ENCODE results near the gene SLC35E2B.

Gene SLC35E2B

GRCh38 chr1:1627829-1628753 is 64.5 kb downstream of the SLC35E2B start:
- no peak for DNase-seq (ENCODE audit: low read depth)
- H3K4me3 ChIP-seq (ENCODE audit: low read length) = no peak overlapping the region
- TF ChIP-seq CTCF (conservative IDR thresholded peaks at IDR 0.05; ENCODE audit: low read depth, low read length) = no peak

- no peak for TF ChIP-seq CTCF (conservative IDR thresholded peaks at IDR 0.05; ENCODE audit: low read depth, low read length)
- no peak overlapping the region for H3K4me3 ChIP-seq (ENCODE audit: low read length)
- DNase-seq (ENCODE audit: low read depth) = no peak
Observed at GRCh38 chr1:1627261-1627828, 65.2 kb downstream of the SLC35E2B start.

- TF ChIP-seq CTCF (conservative IDR thresholded peaks at IDR 0.05; ENCODE audit: low read depth, low read length) = no peak
- no peak for DNase-seq (ENCODE audit: low read depth)
- no peak overlapping the region for H3K4me3 ChIP-seq (ENCODE audit: low read length)
Observed at GRCh38 chr1:1626207-1627141, 66.1 kb downstream of the SLC35E2B start.

- TF ChIP-seq CTCF (conservative IDR thresholded peaks at IDR 0.05; ENCODE audit: low read depth, low read length) = no peak
- H3K4me3 ChIP-seq (ENCODE audit: low read length) = no peak overlapping the region
- no peak for DNase-seq (ENCODE audit: low read depth)
Observed at GRCh38 chr1:1625824-1626206, 66.8 kb downstream of the SLC35E2B start.

- no peak overlapping the region for H3K4me3 ChIP-seq (ENCODE audit: low read length)
- DNase-seq (ENCODE audit: low read depth) = no peak
- TF ChIP-seq CTCF (conservative IDR thresholded peaks at IDR 0.05; ENCODE audit: low read depth, low read length) = no peak
Observed at GRCh38 chr1:1625404-1625775, 67.2 kb downstream of the SLC35E2B start.

- DNase-seq (ENCODE audit: low read depth) = no peak
- H3K4me3 ChIP-seq (ENCODE audit: low read length) = no peak overlapping the region
- TF ChIP-seq CTCF (conservative IDR thresholded peaks at IDR 0.05; ENCODE audit: low read depth, low read length) = no peak
Observed at GRCh38 chr1:1624443-1625403, 67.9 kb downstream of the SLC35E2B start.

Data from retinal pigment epithelial cell (primary cell).